ENCODE data around the gene IL1R1. TPM values are rescaled to one million over a fixed set of nuclear protein-coding genes. Genes with fewer than 3 reads are reported as not detected.

The IL1R1 gene
- total RNA-seq, 4 donors from 2014 or later, result 41.5 to 157 (median 56.6) TPM

DNA sequence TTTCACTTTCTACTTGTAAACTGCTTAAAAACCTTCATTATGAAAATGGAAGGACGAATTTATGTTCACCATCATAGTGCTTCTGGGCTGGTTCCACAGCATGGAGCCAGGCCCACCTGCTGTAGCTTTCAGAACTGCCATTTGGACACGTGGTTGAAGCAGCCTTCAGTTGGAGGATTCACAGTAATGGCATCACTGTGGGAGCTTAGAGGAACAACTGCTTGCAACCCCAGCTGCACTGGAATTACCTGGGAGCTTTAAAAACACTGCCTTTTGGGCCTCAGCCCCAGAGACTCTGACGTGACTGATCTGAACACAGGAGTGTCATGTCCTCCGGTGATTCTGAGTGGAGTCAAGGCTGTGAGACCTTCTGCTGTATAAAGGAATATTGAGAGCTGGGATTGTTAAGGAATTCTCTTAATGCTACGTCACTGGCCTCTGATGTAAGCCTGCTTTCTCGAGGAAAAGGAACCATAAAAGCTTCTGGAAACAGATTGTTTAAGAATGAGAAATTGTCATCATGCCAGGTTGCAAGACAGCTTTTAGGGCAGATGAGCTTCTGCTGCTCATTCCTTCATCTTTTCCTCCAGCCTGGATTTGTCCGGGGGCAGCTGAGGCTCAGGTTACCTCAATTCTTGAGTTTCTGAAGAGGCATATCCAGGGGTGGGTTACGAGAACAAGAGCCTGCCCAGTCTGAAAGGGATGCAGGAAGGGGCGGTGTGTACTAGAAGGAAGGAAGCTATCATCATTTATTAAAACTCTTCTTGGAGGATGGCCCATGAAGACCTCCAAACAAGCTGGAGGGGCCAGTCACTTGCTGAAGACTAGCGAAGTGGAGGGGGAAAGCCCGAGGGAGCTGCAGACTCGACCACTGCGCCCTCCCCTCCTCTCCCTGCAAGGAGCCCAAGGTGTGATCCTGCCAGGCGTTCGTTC lies 1.3 kb upstream of the IL1R1 start:
- H3K9me3 ChIP-seq, result peaks cover 0 to 18% (median 10%) of the 10 kb centered on the region in 4 donors
- peak overlapping the region; percentile 66 to 80 (median 70) for H3K4me3 ChIP-seq
- 56% methylated on average over 15 of the region's 15 CpGs for WGBS
- TF ChIP-seq POLR2AphosphoS5 (IDR thresholded peaks at IDR 0.05), result peak; percentile 7 to 35
- TF ChIP-seq EP300 (IDR thresholded peaks at IDR 0.05), result no peak
- TF ChIP-seq, protein P1, sequence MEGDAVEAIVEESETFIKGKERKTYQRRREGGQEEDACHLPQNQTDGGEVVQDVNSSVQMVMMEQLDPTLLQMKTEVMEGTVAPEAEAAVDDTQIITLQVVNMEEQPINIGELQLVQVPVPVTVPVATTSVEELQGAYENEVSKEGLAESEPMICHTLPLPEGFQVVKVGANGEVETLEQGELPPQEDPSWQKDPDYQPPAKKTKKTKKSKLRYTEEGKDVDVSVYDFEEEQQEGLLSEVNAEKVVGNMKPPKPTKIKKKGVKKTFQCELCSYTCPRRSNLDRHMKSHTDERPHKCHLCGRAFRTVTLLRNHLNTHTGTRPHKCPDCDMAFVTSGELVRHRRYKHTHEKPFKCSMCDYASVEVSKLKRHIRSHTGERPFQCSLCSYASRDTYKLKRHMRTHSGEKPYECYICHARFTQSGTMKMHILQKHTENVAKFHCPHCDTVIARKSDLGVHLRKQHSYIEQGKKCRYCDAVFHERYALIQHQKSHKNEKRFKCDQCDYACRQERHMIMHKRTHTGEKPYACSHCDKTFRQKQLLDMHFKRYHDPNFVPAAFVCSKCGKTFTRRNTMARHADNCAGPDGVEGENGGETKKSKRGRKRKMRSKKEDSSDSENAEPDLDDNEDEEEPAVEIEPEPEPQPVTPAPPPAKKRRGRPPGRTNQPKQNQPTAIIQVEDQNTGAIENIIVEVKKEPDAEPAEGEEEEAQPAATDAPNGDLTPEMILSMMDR (IDR thresholded peaks at IDR 0.05), result no peak
- intact Hi-C loops (cut with DNase I), result loop anchor here (5.0 kb wide), 1 partner anchor 79 kb away; no protein-coding TSS in a partner anchor
- H3K27ac ChIP-seq (replicated peaks in 1 of 4), result peak overlapping the region; percentile 84 to 94 (median 88)
- no peak for DNase-seq (ENCODE audit: extremely low spot score)
- peaks cover 0 to 12% (median 0%) of the 10 kb centered on the region in 4 donors for H3K36me3 ChIP-seq
- H3K27me3 ChIP-seq, result no peaks in the 10 kb centered on the region
- peaks cover 5 to 41% (median 27%) of the 10 kb centered on the region in 4 donors for H3K4me1 ChIP-seq

DNA sequence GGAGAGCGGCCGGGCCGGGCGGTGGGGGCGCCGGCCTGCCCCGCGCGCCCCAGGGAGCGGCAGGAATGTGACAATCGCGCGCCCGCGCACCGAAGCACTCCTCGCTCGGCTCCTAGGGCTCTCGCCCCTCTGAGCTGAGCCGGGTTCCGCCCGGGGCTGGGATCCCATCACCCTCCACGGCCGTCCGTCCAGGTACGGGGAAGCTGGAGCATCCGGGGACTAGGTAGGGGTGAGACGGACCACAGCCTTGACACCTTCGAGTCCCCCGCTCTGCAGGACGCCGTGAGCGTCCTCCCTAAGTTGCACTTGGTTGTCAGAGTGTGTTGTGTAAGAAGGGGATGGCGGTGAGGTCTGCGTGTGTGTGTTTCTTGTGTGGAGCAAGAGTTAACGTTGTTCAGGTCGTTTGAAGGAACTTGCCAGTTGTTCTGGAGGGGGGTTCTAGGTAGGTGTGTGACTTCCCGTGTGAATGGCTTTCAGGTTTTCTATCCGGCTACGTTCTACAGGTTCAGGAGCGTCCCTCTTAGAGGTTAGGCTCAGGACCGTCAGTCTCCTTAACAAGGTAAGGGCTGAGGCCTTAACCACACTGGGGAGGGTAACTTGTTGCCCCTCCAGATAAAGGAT lies 393 bp downstream of the IL1R1 start:
- intact Hi-C loops (cut with DNase I), result loop anchor here (5.0 kb wide), 1 partner anchor 81 kb away; no protein-coding TSS in a partner anchor
- TF ChIP-seq POLR2A (IDR thresholded peaks at IDR 0.05; ENCODE audit: low read depth) (no peak), POLR2AphosphoS5 (IDR thresholded peaks at IDR 0.05) (no peak), EP300 (IDR thresholded peaks at IDR 0.05) (no peak)
- TF ChIP-seq, protein P1 (IDR thresholded peaks at IDR 0.05), result no peak
- peak overlapping the region; percentile 84 to 94 (median 88) for H3K27ac ChIP-seq (replicated peaks in 1 of 4)
- no peak for DNase-seq (ENCODE audit: extremely low spot score)
- H3K36me3 ChIP-seq, result peaks cover 0 to 12% (median 6%) of the 10 kb centered on the region in 4 donors
- H3K27me3 ChIP-seq, result no peaks in the 10 kb centered on the region
- peaks cover 0 to 25% (median 18%) of the 10 kb centered on the region in 4 donors for H3K9me3 ChIP-seq
- peaks cover 5 to 44% (median 29%) of the 10 kb centered on the region in 4 donors for H3K4me1 ChIP-seq
- peak overlapping the region; percentile 66 to 80 (median 70) for H3K4me3 ChIP-seq
- WGBS, result 13% methylated on average over 21 of the region's 42 CpGs

DNA sequence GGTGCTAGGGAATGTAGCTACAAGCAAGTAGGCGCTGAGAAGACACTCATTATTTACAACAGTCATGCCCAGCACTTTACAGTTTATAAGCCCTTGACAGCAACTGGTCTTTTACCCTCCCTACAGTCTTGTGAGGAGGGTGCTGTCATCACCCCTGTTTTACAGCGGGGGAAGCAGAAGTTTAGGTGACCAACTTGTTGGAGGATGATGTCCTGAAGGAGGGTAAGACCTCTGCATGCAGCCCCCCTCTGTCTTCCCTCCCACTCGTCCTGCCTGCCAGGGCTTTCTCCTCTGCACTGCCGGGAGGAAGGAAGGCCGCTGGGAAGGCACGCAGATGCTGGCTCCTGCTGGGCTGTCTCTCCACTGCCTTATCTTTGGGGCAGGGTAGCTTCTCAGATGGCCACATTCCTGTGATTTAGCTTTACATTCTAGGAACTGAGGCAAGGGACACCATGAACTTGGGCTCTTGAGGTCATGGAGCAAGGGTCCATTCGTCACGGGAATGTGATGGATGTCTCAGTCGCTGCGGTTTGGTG lies 972 bp downstream of the IL1R1 start:
- intact Hi-C loops (cut with DNase I), result loop anchor here (5.0 kb wide), 1 partner anchor 81 kb away; no protein-coding TSS in a partner anchor
- Histone ChIP-seq H3K27ac (replicated peaks in 1 of 4) (peak overlapping the region; percentile 84 to 94 (median 88)), H3K36me3 (peaks cover 0 to 12% (median 6%) of the 10 kb centered on the region in 4 donors), H3K4me3 (peak overlapping the region; percentile 66 to 80 (median 70)), H3K9me3 (peaks cover 0 to 25% (median 18%) of the 10 kb centered on the region in 4 donors), H3K27me3 (no peaks in the 10 kb centered on the region), H3K4me1 (peaks cover 5 to 48% (median 29%) of the 10 kb centered on the region in 4 donors)
- no peak for DNase-seq (ENCODE audit: extremely low spot score)
- WGBS, result 54% methylated on average over 10 of the region's 10 CpGs
- TF ChIP-seq POLR2AphosphoS5 (IDR thresholded peaks at IDR 0.05), result no peak

DNA sequence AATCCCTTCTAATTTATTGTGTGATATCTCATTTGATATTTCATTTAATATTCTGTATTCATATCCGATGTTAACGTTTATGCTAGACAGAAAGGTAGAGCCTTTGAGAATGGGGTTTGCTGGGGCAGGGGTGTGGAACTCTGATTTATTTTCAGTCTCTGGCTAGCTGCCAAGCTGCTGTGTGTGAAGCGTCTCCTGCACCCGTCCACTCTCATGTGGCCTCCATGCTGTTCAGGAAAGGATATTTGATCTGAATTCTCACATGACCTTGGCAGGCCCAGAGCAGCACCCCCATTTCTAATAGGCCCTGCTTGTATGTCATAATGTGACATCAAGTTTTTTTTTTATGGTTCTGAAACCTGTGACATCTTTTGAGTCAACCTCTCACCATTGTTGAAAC lies 1.6 kb downstream of the IL1R1 start:
- H3K4me3 ChIP-seq, result peak overlapping the region; percentile 66 to 80 (median 70)
- DNase-seq (ENCODE audit: extremely low spot score), result no peak

DNA sequence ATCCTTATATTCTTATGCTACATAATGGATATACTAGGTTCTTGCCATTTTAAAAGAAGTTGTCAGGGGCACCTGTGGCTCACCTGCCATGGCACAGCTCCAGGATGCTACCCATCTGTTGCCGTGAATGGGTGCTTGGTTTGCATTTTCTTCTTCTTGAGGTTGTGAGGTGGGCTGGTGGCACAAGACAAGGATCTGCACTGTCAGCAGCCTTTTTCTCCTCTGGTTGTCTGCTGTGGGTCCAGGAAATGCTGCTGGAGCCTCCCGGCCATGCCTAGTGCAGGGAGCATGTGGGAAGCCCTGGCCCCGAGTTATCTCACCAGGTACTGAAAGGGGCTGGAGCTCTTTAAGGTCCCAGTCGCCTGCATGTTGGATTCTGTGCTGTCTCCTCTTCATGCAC lies 2.6 kb downstream of the IL1R1 start:
- H3K36me3 ChIP-seq, result peaks cover 0 to 12% (median 6%) of the 10 kb centered on the region in 4 donors
- DNase-seq (ENCODE audit: extremely low spot score), result no peak
- peak overlapping the region in 2 of 4 donors; percentile 73 to 80 for H3K4me3 ChIP-seq
- TF ChIP-seq POLR2A (IDR thresholded peaks at IDR 0.05; ENCODE audit: low read depth) (no peak), EP300 (IDR thresholded peaks at IDR 0.05) (no peak), POLR2AphosphoS5 (IDR thresholded peaks at IDR 0.05) (no peak)
- TF ChIP-seq, protein P1 (IDR thresholded peaks at IDR 0.05), result no peak
- peaks cover 0 to 25% (median 18%) of the 10 kb centered on the region in 4 donors for H3K9me3 ChIP-seq
- no peak overlapping the region for H3K27ac ChIP-seq (replicated peaks in 1 of 4)
- no peaks in the 10 kb centered on the region for H3K27me3 ChIP-seq
- H3K4me1 ChIP-seq, result peaks cover 11 to 48% (median 37%) of the 10 kb centered on the region in 4 donors
- WGBS, result 96% methylated on average over 4 of the region's 4 CpGs
- intact Hi-C loops (cut with DNase I), result no loop called here

More for the DNA sequence above, 1.6 kb downstream of the IL1R1 start:
- H3K36me3 ChIP-seq, result peaks cover 0 to 12% (median 6%) of the 10 kb centered on the region in 4 donors
- no peaks in the 10 kb centered on the region for H3K27me3 ChIP-seq
- peak overlapping the region; percentile 84 to 94 (median 88) for H3K27ac ChIP-seq (replicated peaks in 1 of 4)
- H3K4me1 ChIP-seq, result peaks cover 5 to 48% (median 30%) of the 10 kb centered on the region in 4 donors
- TF ChIP-seq POLR2A (IDR thresholded peaks at IDR 0.05; ENCODE audit: low read depth), result no peak
- TF ChIP-seq POLR2AphosphoS5 (IDR thresholded peaks at IDR 0.05), result peak in 1 of 2 donors; percentile 8
- intact Hi-C loops (cut with DNase I), result loop anchor here (5.0 kb wide), 1 partner anchor 82 kb away; no protein-coding TSS in a partner anchor
- H3K9me3 ChIP-seq, result peaks cover 0 to 25% (median 18%) of the 10 kb centered on the region in 4 donors
- 47% methylated on average over 4 of the region's 4 CpGs for WGBS

Measured in esophagus muscularis mucosa (tissue), 4 donors.